Endothelial cell (in vitro differentiated cells): Measurements from ENCODE around the gene CADM2. TPM values are rescaled to one million over a fixed set of nuclear protein-coding genes. Genes with fewer than 3 reads are reported as not detected.

Source experiments
- DNase-seq: peaks from one replicate; pipeline ENCODE4 v3.0.0; 2021; ENCODE audit warnings: low spot score
- H3K27ac Mint-ChIP-seq: one replicate; pipeline ENCODE4 v1.8.0; 2021; ENCODE audit warnings: mixed read lengths, inconsistent platforms; ENCODE audit not compliant: unreplicated experiment
- H3K27me3 Mint-ChIP-seq: one replicate; pipeline ENCODE4 v1.8.0; 2021; ENCODE audit warnings: mild to moderate bottlenecking, moderate library complexity, mixed read lengths, inconsistent platforms; ENCODE audit not compliant: unreplicated experiment
- H3K36me3 Mint-ChIP-seq: one replicate; pipeline ENCODE4 v1.8.0; 2021; ENCODE audit warnings: mild to moderate bottlenecking, low read depth, mixed read lengths, inconsistent platforms; ENCODE audit not compliant: unreplicated experiment
- H3K4me1 Mint-ChIP-seq: one replicate; pipeline ENCODE4 v1.8.0; 2021; ENCODE audit warnings: mild to moderate bottlenecking, mixed read lengths, inconsistent platforms; ENCODE audit not compliant: unreplicated experiment
- H3K4me3 Mint-ChIP-seq: one replicate; pipeline ENCODE4 v1.8.0; 2021; ENCODE audit warnings: mild to moderate bottlenecking, mixed read lengths, inconsistent platforms; ENCODE audit not compliant: unreplicated experiment
- H3K9me3 Mint-ChIP-seq: one replicate; pipeline ENCODE4 v1.8.0; 2021; ENCODE audit warnings: mixed read lengths, inconsistent platforms; ENCODE audit not compliant: unreplicated experiment
- CTCF ChIP-seq: fragments of 200-600 bp; sonication (generic); IDR thresholded peaks from one replicate; pipeline ENCODE4 v1.5.0; 2021; ENCODE audit warnings: antibody characterized with exemption; ENCODE audit not compliant: unreplicated experiment
- total RNA-seq: library from RNA; stranded (reverse); fragmentation: NEBNext Ultra II Directional; extraction: Animal tissue kit (Norgen Biotek cat#: 25700); gene quantifications from one replicate; pipeline ENCODE4 v1.2.1, GENCODE V29; 2021; ENCODE audit not compliant: unreplicated experiment

CADM2 gene
- total RNA-seq, 1 donor from 2014 or later: 0.97 TPM

- no peaks in the 10 kb centered on the region for H3K36me3 Mint-ChIP-seq
- no peak overlapping the region for H3K27ac Mint-ChIP-seq
- no peaks in the 10 kb centered on the region for H3K27me3 Mint-ChIP-seq
- DNase-seq: no peak
- H3K9me3 Mint-ChIP-seq: no peaks in the 10 kb centered on the region
- peaks cover 7% of the 10 kb centered on the region for H3K4me1 Mint-ChIP-seq
- TF ChIP-seq CTCF: no peak
- no peak overlapping the region for H3K4me3 Mint-ChIP-seq
Observed at GRCh38 chr3:85935171-85935570, 976.4 kb downstream of the CADM2 start.

DNA sequence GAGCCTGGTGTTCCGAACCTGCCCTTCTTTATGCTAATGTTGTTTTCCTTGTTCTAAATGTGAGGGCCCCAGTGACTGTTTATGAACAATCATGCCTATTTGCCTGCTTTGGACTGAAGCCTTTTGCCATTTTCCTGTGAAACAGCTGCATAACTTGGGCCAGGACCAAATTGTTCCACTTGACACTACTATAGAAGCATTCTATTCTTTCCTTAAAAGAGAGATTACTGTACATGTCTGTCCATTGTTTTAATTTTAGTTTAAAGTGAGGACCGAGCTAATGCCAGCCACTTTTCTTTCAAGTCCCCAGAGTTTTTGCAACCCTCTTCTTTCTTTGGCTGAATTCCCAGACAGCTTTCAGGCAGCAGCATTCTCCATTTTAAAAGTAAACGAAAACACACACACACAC, 980.3 kb downstream of the CADM2 start:
- no peak for TF ChIP-seq CTCF
- H3K36me3 Mint-ChIP-seq: no peaks in the 10 kb centered on the region
- no peaks in the 10 kb centered on the region for H3K9me3 Mint-ChIP-seq
- no peak overlapping the region for H3K4me3 Mint-ChIP-seq
- no peaks in the 10 kb centered on the region for H3K27me3 Mint-ChIP-seq
- no peak for DNase-seq
- no peak overlapping the region for H3K27ac Mint-ChIP-seq
- H3K4me1 Mint-ChIP-seq: no peaks in the 10 kb centered on the region

- H3K4me1 Mint-ChIP-seq: no peaks in the 10 kb centered on the region
- H3K36me3 Mint-ChIP-seq: no peaks in the 10 kb centered on the region
- no peak for DNase-seq
- H3K27me3 Mint-ChIP-seq: no peaks in the 10 kb centered on the region
- H3K4me3 Mint-ChIP-seq: no peak overlapping the region
- no peaks in the 10 kb centered on the region for H3K9me3 Mint-ChIP-seq
- H3K27ac Mint-ChIP-seq: no peak overlapping the region
- TF ChIP-seq CTCF: no peak
Observed at GRCh38 chr3:85950435-85950834, 991.6 kb downstream of the CADM2 start.

GRCh38 chr3:85960793-85961192, 1002.0 kb downstream of the CADM2 start:
- no peak overlapping the region for H3K27ac Mint-ChIP-seq
- no peaks in the 10 kb centered on the region for H3K9me3 Mint-ChIP-seq
- no peak for DNase-seq
- no peak for TF ChIP-seq CTCF
- no peaks in the 10 kb centered on the region for H3K27me3 Mint-ChIP-seq
- H3K36me3 Mint-ChIP-seq: no peaks in the 10 kb centered on the region
- no peak overlapping the region for H3K4me3 Mint-ChIP-seq
- H3K4me1 Mint-ChIP-seq: no peaks in the 10 kb centered on the region

DNA sequence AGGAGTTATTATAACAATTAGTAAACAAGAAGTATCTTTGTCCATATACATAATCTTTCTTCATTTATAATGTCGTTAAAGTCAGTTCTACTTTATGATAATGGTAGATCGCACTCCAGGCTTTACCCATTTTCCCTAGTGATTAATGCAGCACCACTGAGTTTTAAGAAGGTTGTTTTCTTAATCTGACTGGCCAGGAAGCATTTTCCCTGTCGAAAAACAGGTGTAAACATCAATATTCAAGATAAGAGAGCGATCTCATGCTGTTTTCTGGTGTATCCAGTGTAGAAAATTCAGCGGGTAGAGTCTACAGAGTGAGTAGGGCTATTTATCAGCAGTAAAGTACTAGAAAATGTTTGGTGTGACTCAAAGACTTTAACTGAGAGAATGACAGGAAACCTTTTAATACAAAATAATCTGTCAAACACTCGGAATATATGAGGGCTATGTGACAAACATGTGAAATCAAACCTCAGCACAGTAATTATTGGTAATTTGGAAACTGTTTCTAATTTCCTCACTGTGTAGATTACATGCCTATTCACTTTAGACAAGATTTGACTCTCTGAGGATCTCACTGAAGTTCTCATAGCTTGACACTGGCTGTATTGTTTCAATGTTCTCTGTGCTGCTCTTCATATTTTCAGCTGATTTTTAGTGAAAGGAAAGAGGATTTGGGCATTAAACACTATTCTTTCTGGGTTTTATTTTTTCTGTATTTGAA, 1019.0 kb downstream of the CADM2 start:
- no peak for TF ChIP-seq CTCF
- H3K27ac Mint-ChIP-seq: peak overlapping the region; percentile 7

More for the DNA sequence above, 1019.0 kb downstream of the CADM2 start:
- no peak for DNase-seq
- no peaks in the 10 kb centered on the region for H3K9me3 Mint-ChIP-seq
- no peaks in the 10 kb centered on the region for H3K27me3 Mint-ChIP-seq
- peaks cover 4% of the 10 kb centered on the region for H3K4me1 Mint-ChIP-seq
- no peak overlapping the region for H3K4me3 Mint-ChIP-seq
- no peaks in the 10 kb centered on the region for H3K36me3 Mint-ChIP-seq
